Stimulated activated effector memory CD8-positive, alpha-beta T cell treated with anti-CD3 and anti-CD28 coated beads, Interleukin-12 subunit alpha, Interleukin-12 subunit beta, amount 100 ng/mL, for 72 hours (primary cell): ENCODE data around the gene CDK14.
"Not testable (repeated sequence)": the region's sequence is repeated elsewhere in the genome, so short reads cannot be mapped to it uniquely, and the experiment has no call there.

Experiments used
- ATAC-seq: fragments of 150-1000 bp; cut with Tn5 transposase; 2 replicates; pipeline ENCODE4 v1.10.0; 2021
- DNase-seq, 2 donors: peaks; one replicate each; pipeline ENCODE4 v3.0.0; 2021 to 2022; ENCODE audit warnings: low spot score in 2 of 2
- H3K27ac Mint-ChIP-seq: one replicate; pipeline ENCODE4 v1.8.0; 2022; ENCODE audit warnings: mild to moderate bottlenecking, mixed read lengths
- H3K36me3 Mint-ChIP-seq: one replicate; pipeline ENCODE4 v1.8.0; 2022; ENCODE audit warnings: mild to moderate bottlenecking, mixed read lengths
- H3K4me1 Mint-ChIP-seq: one replicate; pipeline ENCODE4 v1.8.0; 2022; ENCODE audit warnings: mixed read lengths
- H3K4me3 Mint-ChIP-seq: one replicate; pipeline ENCODE4 v1.8.0; 2022; ENCODE audit warnings: mild to moderate bottlenecking, mixed read lengths
- H3K9me3 Mint-ChIP-seq: one replicate; pipeline ENCODE4 v1.8.0; 2022; ENCODE audit warnings: mixed read lengths

CDK14 gene

DNA sequence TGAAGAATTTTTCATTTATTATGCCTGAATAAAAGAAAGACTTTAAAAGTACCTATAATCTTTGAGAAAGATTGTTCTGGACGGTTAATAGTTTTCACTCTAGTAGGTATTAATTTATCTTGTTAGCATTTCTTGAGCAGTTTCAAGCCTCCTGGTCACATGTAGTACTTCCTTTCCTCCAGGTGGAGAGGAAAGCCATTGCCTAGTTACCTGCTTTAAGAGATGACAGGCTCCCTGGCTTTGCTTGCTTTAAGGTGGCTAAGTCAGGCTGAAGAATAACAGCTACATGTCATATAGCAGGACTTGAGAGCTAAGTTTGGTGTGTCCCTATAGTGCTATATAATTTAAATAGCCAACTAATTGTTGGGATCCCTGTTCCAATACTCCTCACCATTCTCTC, 160.2 kb downstream of the CDK14 start:
- Mint-ChIP-seq H3K4me3 (no peak overlapping the region), H3K4me1 (no peaks in the 10 kb centered on the region), H3K27ac (no peak overlapping the region), H3K36me3 (no peaks in the 10 kb centered on the region), H3K9me3 (peaks cover 23% of the 10 kb centered on the region)
- DNase-seq (no peak), ATAC-seq (no peak)

- H3K9me3 Mint-ChIP-seq: peaks cover 16% of the 10 kb centered on the region
- H3K4me3 Mint-ChIP-seq, H3K36me3 Mint-ChIP-seq, ATAC-seq, H3K27ac Mint-ChIP-seq, H3K4me1 Mint-ChIP-seq, DNase-seq: not testable (repeated sequence)
These were observed 161.4 kb downstream of the CDK14 start for GRCh38 chr7:90757565-90757950.

- Mint-ChIP-seq H3K27ac (no peak overlapping the region), H3K36me3 (no peaks in the 10 kb centered on the region), H3K9me3 (peaks cover 11% of the 10 kb centered on the region), H3K4me1 (no peaks in the 10 kb centered on the region), H3K4me3 (no peak overlapping the region)
- DNase-seq (no peak), ATAC-seq (no peak)
These were observed 162.9 kb downstream of the CDK14 start for GRCh38 chr7:90758933-90759562.

DNA sequence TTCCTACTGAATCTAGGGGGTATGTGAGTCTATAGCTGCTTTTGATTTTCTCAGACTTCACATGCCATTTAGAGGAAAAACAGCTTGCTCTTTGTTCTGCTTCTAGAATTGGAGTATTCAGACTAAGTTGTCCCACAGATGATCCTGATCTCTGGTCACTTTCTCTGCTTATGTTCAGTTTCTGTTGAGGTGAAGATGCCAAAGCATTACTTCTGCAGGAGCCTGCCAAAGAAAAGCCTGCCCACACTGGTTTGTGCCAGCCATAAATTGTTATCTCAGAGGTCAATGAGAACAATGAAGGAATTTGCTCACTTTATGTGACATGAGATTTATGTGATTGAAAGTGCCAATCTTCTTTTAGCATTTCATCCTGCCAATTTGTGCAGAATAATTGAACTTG, 163.6 kb downstream of the CDK14 start:
- Mint-ChIP-seq H3K27ac (no peak overlapping the region), H3K4me3 (no peak overlapping the region), H3K9me3 (peaks cover 8% of the 10 kb centered on the region), H3K4me1 (no peaks in the 10 kb centered on the region), H3K36me3 (no peaks in the 10 kb centered on the region)
- no peak for ATAC-seq
- no peak for DNase-seq

GRCh38 chr7:90760892-90761291, 164.8 kb downstream of the CDK14 start:
- no peak for DNase-seq
- H3K4me1 Mint-ChIP-seq: no peaks in the 10 kb centered on the region
- peaks cover 8% of the 10 kb centered on the region for H3K9me3 Mint-ChIP-seq
- H3K4me3 Mint-ChIP-seq: no peak overlapping the region
- no peak for ATAC-seq
- H3K36me3 Mint-ChIP-seq: no peaks in the 10 kb centered on the region
- H3K27ac Mint-ChIP-seq: no peak overlapping the region

DNA sequence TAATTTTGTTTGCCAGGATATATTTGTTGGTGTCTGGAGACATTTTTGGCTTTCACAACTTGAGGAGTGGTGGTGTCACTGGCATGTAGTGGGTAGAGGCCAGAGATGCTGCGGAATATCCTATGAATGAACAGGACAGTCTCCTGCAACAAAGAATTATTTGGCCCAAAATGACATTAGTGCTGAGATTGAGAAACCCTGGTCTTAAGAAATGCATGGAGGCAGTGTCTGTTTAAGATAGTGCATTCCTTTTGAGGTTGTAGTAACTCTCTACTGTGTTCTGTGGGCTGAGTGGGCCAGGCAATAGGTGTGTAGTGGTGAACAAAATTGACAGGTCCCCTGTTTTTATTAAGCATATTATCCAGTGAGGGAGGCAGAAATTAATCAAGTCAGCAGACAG, 165.5 kb downstream of the CDK14 start:
- Mint-ChIP-seq H3K27ac (no peak overlapping the region), H3K4me1 (no peaks in the 10 kb centered on the region), H3K9me3 (peaks cover 8% of the 10 kb centered on the region), H3K4me3 (no peak overlapping the region), H3K36me3 (no peaks in the 10 kb centered on the region)
- DNase-seq: no peak
- ATAC-seq: no peak

DNA sequence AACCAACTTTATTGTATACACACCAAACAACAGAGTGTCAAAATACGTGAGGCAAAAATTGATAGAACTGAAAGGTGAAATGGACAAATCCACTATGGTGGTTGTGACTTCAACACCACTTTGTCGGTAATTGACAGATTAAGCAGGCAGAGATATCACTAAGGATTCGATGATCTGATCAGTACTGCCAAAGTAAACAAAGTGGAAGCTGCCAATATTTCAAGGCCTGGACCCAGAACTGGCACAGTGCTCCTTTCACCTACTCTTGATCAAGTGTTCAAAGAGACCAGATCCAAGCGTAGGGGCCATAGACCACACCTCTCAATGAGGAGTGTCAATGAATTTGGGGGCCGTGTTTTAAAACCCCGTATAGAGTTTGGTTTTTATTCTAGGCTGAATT, 167.0 kb downstream of the CDK14 start:
- H3K9me3 Mint-ChIP-seq: peaks cover 10% of the 10 kb centered on the region
- DNase-seq (no peak), ATAC-seq (no peak)
- H3K4me3 Mint-ChIP-seq: no peak overlapping the region
- no peak overlapping the region for H3K27ac Mint-ChIP-seq
- H3K4me1 Mint-ChIP-seq: no peaks in the 10 kb centered on the region
- H3K36me3 Mint-ChIP-seq: no peaks in the 10 kb centered on the region

GRCh38 chr7:90764848-90765570, 168.9 kb downstream of the CDK14 start:
- no peak for ATAC-seq
- no peak for DNase-seq
- no peak overlapping the region for H3K27ac Mint-ChIP-seq
- H3K4me3 Mint-ChIP-seq: no peak overlapping the region
- H3K9me3 Mint-ChIP-seq: peaks cover 5% of the 10 kb centered on the region
- H3K36me3 Mint-ChIP-seq: no peaks in the 10 kb centered on the region
- H3K4me1 Mint-ChIP-seq: no peaks in the 10 kb centered on the region

DNA sequence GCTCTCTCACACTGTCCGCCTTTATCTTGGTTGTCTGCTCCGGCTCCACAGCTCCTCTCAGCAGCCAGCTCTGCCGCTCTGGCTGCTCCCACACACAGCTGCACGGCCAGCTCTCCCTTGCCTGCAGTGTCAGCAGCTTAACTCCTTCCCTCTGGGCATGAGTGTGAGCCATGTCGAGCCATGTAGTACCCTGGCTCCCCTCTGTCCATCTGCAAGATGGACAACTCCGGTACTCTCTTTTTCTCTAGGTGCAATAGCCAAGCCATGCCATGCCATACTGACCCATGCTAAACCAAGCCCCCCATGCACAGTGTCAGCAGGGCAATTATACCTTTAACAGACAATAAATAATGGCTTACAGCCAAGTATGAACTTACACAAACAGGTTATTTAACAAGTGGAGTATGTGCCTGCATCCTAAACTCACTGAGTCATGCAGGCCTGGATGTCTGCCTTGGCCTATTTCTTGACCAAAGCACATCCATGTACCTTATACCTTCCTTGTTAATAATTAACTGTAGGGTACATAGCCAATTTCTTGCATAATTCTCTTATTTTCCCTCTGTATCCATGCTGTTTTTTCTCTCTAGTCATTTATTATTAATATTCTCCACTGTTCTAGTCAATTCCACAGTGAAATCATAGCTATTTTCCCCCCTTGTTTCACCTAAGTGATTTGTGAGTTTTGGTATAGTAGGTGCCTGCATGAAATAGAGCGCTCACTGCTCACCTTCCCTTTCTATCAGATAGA, 170.9 kb downstream of the CDK14 start:
- DNase-seq (no peak), ATAC-seq (no peak)
- H3K36me3 Mint-ChIP-seq: no peaks in the 10 kb centered on the region
- H3K4me3 Mint-ChIP-seq: no peak overlapping the region
- no peak overlapping the region for H3K27ac Mint-ChIP-seq
- H3K4me1 Mint-ChIP-seq: no peaks in the 10 kb centered on the region
- H3K9me3 Mint-ChIP-seq: peaks cover 17% of the 10 kb centered on the region

- no peak overlapping the region for H3K4me3 Mint-ChIP-seq
- no peaks in the 10 kb centered on the region for H3K4me1 Mint-ChIP-seq
- peaks cover 19% of the 10 kb centered on the region for H3K9me3 Mint-ChIP-seq
- ATAC-seq (no peak), DNase-seq (no peak)
- H3K36me3 Mint-ChIP-seq: no peaks in the 10 kb centered on the region
- no peak overlapping the region for H3K27ac Mint-ChIP-seq
These were observed 172.2 kb downstream of the CDK14 start for GRCh38 chr7:90768301-90768700.

DNA sequence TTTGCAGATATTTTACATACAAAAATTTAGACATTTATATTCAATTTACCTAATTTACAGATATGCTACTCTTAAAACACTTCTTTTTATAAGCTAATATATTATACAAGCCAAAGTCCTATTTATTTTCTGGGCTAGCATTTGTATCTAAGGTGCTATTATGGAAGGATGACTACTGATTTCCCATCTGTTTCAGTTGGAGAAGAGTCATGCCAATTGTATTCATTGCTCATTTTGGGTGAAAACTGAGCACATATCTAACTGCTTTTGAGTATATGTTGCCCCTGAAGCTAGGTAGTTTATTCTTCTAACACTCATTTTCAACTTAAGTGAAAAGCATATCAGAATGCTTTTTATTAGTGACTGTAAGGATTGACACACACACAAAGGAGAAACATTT, 172.9 kb downstream of the CDK14 start:
- no peak for DNase-seq
- H3K27ac Mint-ChIP-seq: no peak overlapping the region
- H3K4me1 Mint-ChIP-seq: no peaks in the 10 kb centered on the region
- H3K9me3 Mint-ChIP-seq: peaks cover 19% of the 10 kb centered on the region
- H3K36me3 Mint-ChIP-seq: no peaks in the 10 kb centered on the region
- H3K4me3 Mint-ChIP-seq: no peak overlapping the region
- no peak for ATAC-seq

DNA sequence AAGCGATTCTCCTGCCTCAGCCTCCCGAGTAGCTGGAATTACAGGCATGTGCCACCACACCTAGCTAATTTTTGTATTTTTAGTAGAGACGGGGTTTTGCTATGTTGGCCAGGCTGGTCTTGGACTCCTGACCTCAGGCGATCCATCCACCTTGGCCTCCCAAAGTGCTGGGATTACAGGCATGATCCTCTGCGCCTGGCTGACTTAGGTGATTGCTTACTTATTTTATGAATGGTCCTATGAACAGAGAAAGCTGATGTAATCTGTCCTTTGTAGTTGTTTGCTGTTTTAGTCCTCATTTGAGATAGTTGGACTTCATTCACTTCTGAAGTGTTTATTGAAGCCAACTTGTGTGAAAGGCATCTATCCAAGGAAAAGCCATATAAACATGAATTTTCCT, 173.4 kb downstream of the CDK14 start:
- not testable (repeated sequence) for ATAC-seq, H3K4me3 Mint-ChIP-seq, DNase-seq, H3K27ac Mint-ChIP-seq, H3K4me1 Mint-ChIP-seq, H3K36me3 Mint-ChIP-seq
- H3K9me3 Mint-ChIP-seq: peaks cover 19% of the 10 kb centered on the region

DNA sequence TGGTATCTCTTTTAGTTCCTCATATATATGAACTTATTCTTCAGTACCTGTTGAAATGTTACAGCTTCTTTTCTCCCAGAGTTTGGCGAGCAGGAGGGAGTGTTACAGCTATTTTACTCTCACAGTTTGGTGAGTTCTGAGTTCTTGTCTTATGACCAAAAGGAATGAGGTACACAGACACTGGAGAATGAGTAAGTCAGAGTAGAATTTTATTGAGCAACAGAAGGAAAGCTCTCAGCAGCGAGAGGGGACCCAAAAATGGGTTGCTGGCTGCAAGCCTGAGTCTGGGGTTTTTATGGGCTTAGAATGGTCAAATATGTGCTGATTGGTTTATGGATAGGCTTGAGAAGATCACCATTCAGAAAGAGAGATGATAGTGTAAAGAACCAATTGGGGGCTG, 175.2 kb downstream of the CDK14 start:
- Mint-ChIP-seq H3K4me1 (no peaks in the 10 kb centered on the region), H3K36me3 (no peaks in the 10 kb centered on the region), H3K9me3 (peaks cover 19% of the 10 kb centered on the region), H3K4me3 (no peak overlapping the region), H3K27ac (no peak overlapping the region)
- ATAC-seq: no peak
- DNase-seq: no peak

- no peak for DNase-seq
- no peaks in the 10 kb centered on the region for H3K4me1 Mint-ChIP-seq
- no peaks in the 10 kb centered on the region for H3K36me3 Mint-ChIP-seq
- H3K9me3 Mint-ChIP-seq: peaks cover 15% of the 10 kb centered on the region
- H3K27ac Mint-ChIP-seq: no peak overlapping the region
- no peak overlapping the region for H3K4me3 Mint-ChIP-seq
- no peak for ATAC-seq
These were observed 176.3 kb downstream of the CDK14 start for GRCh38 chr7:90772410-90772809.

GRCh38 chr7:90773269-90773668, 177.1 kb downstream of the CDK14 start:
- H3K4me1 Mint-ChIP-seq: no peaks in the 10 kb centered on the region
- no peak overlapping the region for H3K27ac Mint-ChIP-seq
- ATAC-seq (no peak), DNase-seq (no peak)
- no peak overlapping the region for H3K4me3 Mint-ChIP-seq
- H3K36me3 Mint-ChIP-seq: no peaks in the 10 kb centered on the region
- H3K9me3 Mint-ChIP-seq: peaks cover 13% of the 10 kb centered on the region

- Mint-ChIP-seq H3K36me3 (no peaks in the 10 kb centered on the region), H3K27ac (no peak overlapping the region), H3K4me3 (no peak overlapping the region), H3K9me3 (peaks cover 13% of the 10 kb centered on the region), H3K4me1 (no peaks in the 10 kb centered on the region)
- DNase-seq (no peak), ATAC-seq (no peak)
These were observed 178.6 kb downstream of the CDK14 start for GRCh38 chr7:90774706-90775105.
